ENCODE data around the gene PDE9A.

The PDE9A gene

DNA sequence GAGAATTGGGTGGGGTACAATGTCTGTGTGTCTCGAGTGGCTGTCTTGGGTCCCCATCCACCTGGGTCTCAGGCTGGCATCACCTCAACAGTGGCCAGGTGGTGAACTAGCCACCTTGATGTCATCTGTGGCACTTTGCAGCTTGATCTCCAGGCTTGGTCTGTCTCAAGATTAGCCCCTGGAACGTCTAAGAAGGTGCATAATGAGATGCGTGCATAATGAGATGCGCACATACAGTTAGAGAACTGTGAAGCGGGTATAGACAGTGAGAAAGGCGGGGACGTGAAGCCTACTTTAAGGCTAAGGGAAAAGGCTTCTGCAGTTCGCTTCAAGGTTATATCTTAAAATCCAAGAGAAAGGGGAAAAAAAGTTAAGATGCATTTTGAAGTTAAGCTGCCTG, 127.2 kb downstream of the PDE9A start:
- H3K4me1 ChIP-seq (ENCODE audit: control extremely low read depth in 1 of 4, control insufficient read depth in 4 of 4, insufficient read depth in 4 of 4, low read length in 3 of 4), result peaks cover 0 to 35% (median 24%) of the 10 kb centered on the region in 4 experiments
- H3K4me3 ChIP-seq (ENCODE audit: control insufficient read depth in 1 of 7, extremely low read depth in 1 of 7, insufficient read depth in 4 of 7, low read depth in 2 of 7, low read length in 6 of 7), result no peak overlapping the region
- DNase-seq, result no peak
- WGBS (ENCODE audit: insufficient coverage), result 67% methylated on average over 8 of the region's 8 CpGs
- peaks cover 0 to 19% (median 4%) of the 10 kb centered on the region in 5 experiments for H3K27me3 ChIP-seq (replicated peaks in 2 of 5; ENCODE audit: control insufficient read depth in 4 of 5, insufficient read depth in 5 of 5, low read length in 4 of 5)
- POLR2A ChIA-PET, result interaction anchor here (0.6 kb wide), 1 partner anchor 214 kb away, joined by 5 read pairs; no protein-coding TSS in a partner anchor
- CTCF ChIA-PET, result interaction anchor here (0.9 to 1.0 kb wide), 2 partner anchors 12 to 25 kb away, joined by 3 to 4 read pairs; no protein-coding TSS in a partner anchor
- no peaks in the 10 kb centered on the region for H3K36me3 ChIP-seq (ENCODE audit: control insufficient read depth in 4 of 4, insufficient read depth in 4 of 4, low read length in 3 of 4)
- H3K27ac ChIP-seq (ENCODE audit: insufficient read depth in 1 of 2, low read depth in 1 of 2, low read length in 2 of 2, poor library complexity in 1 of 2, severe bottlenecking in 2 of 2), result no peak overlapping the region
- no peaks in the 10 kb centered on the region for H3K9me3 ChIP-seq (ENCODE audit: control extremely low read depth in 1 of 5, control insufficient read depth in 4 of 5, insufficient read depth in 2 of 5, low read depth in 1 of 5, low read length in 4 of 5)

DNA sequence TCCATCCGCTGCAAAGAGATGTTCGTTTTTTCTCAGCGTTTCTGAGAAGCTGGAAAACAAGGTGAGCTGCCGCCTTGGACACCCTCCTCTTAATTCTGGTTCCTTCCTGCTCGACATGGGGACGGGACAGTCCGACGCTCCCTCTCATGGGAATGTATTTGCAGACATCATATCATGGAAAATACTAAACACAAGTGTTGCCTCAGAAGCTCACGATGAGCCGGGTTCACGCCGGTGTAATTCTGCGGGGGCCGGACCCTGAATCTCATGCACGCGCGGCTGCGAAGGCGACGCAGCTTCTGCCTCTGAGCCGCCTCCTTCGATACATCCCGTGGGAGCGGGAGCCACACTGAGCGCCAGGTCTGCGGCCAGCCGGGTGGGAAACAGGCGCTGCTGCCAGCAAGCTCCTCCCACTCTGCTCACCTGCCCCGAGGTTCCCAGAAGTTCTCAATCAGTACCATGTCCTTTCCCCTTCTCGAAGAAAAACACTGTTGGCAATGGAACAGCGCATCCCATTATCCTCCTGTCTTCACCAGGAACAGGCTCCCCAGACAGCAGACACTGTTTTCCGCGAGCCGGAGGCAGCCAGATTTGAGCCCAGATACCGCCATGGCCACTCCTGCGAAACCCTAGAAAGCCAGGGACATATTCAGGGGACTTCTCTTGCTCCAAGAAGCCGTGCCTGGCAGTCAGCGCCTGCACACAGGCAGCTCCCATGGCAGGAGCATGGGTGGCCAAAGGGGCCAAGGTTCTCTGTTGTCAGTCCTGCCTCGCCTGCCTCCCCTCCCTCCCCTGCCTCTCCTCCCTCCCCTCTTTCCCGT, 127.9 kb downstream of the PDE9A start:
- H3K36me3 ChIP-seq (ENCODE audit: control insufficient read depth in 4 of 4, insufficient read depth in 4 of 4, low read length in 3 of 4), result no peaks in the 10 kb centered on the region
- CTCF ChIA-PET, result interaction anchor here (0.7 to 1.0 kb wide), 3 partner anchors 13 to 100 kb away, joined by 3 to 4 read pairs (median 3); no protein-coding TSS in a partner anchor
- H3K9me3 ChIP-seq (ENCODE audit: control extremely low read depth in 1 of 5, control insufficient read depth in 4 of 5, insufficient read depth in 2 of 5, low read depth in 1 of 5, low read length in 4 of 5), result no peaks in the 10 kb centered on the region
- peak in 1 of 3 donors; percentile 22 for DNase-seq
- H3K4me3 ChIP-seq (ENCODE audit: control insufficient read depth in 1 of 7, extremely low read depth in 1 of 7, insufficient read depth in 4 of 7, low read depth in 2 of 7, low read length in 6 of 7), result peak overlapping the region in 3 of 7 experiments; percentile 5 to 67 (median 40)
- H3K4me1 ChIP-seq (ENCODE audit: control extremely low read depth in 1 of 4, control insufficient read depth in 4 of 4, insufficient read depth in 4 of 4, low read length in 3 of 4), result peaks cover 0 to 35% (median 24%) of the 10 kb centered on the region in 4 experiments
- POLR2A ChIA-PET, result no interaction called here
- H3K27me3 ChIP-seq (replicated peaks in 2 of 5; ENCODE audit: control insufficient read depth in 4 of 5, insufficient read depth in 5 of 5, low read length in 4 of 5), result peaks cover 0 to 19% (median 4%) of the 10 kb centered on the region in 5 experiments
- WGBS (ENCODE audit: insufficient coverage), result 15% methylated on average over 35 of the region's 40 CpGs
- H3K27ac ChIP-seq (ENCODE audit: insufficient read depth in 1 of 2, low read depth in 1 of 2, low read length in 2 of 2, poor library complexity in 1 of 2, severe bottlenecking in 2 of 2), result no peak overlapping the region

GRCh38 chr21:42781971-42782722, 128.7 kb downstream of the PDE9A start:
- 90% methylated on average over 13 of the region's 14 CpGs for WGBS (ENCODE audit: insufficient coverage)
- Histone ChIP-seq H3K36me3 (ENCODE audit: control insufficient read depth in 4 of 4, insufficient read depth in 4 of 4, low read length in 3 of 4) (no peaks in the 10 kb centered on the region), H3K27ac (ENCODE audit: insufficient read depth in 1 of 2, low read depth in 1 of 2, low read length in 2 of 2, poor library complexity in 1 of 2, severe bottlenecking in 2 of 2) (no peak overlapping the region), H3K27me3 (replicated peaks in 2 of 5; ENCODE audit: control insufficient read depth in 4 of 5, insufficient read depth in 5 of 5, low read length in 4 of 5) (peaks cover 0 to 19% (median 4%) of the 10 kb centered on the region in 5 experiments), H3K9me3 (ENCODE audit: control extremely low read depth in 1 of 5, control insufficient read depth in 4 of 5, insufficient read depth in 2 of 5, low read depth in 1 of 5, low read length in 4 of 5) (no peaks in the 10 kb centered on the region), H3K4me1 (ENCODE audit: control extremely low read depth in 1 of 4, control insufficient read depth in 4 of 4, insufficient read depth in 4 of 4, low read length in 3 of 4) (peaks cover 0 to 35% (median 24%) of the 10 kb centered on the region in 4 experiments), H3K4me3 (ENCODE audit: control insufficient read depth in 1 of 7, extremely low read depth in 1 of 7, insufficient read depth in 4 of 7, low read depth in 2 of 7, low read length in 6 of 7) (peak overlapping the region in 1 of 7 experiments; percentile 26)
- no peak for DNase-seq
- ChIA-PET POLR2A (no interaction called here), CTCF (interaction anchor here (0.7 kb wide), 1 partner anchor 100 kb away, joined by 3 read pairs; no protein-coding TSS in a partner anchor)

DNA sequence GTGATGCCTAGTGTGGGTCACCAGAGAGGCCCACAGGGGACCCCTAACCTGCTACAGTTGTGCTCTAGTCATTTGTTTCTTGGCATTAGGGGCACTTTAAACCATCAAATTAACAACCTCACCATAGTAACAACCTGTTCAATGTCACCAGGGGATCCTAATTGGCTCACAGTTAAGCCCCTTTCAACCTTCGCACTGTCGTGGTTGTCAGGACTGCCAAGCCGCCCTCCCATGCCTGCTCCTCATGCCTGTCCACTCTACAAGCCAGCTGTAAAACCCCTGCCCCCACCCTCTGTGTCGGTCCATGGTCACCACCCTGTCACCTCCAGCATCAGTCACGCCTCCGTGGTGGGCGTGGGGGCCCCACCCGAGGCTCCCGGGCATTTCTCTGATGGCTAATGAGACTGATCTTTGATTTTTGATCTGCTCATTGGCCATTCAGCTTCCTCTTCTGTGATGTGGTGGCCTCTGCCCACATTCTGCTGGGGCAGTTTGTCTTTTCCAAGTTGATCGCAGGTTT, 129.4 kb downstream of the PDE9A start:
- no peak overlapping the region for H3K4me3 ChIP-seq (ENCODE audit: control insufficient read depth in 1 of 7, extremely low read depth in 1 of 7, insufficient read depth in 4 of 7, low read depth in 2 of 7, low read length in 6 of 7)
- peaks cover 0 to 19% (median 4%) of the 10 kb centered on the region in 5 experiments for H3K27me3 ChIP-seq (replicated peaks in 2 of 5; ENCODE audit: control insufficient read depth in 4 of 5, insufficient read depth in 5 of 5, low read length in 4 of 5)
- DNase-seq, result peak in 1 of 3 donors; percentile 19
- 98% methylated on average over 8 of the region's 10 CpGs for WGBS (ENCODE audit: insufficient coverage)
- H3K27ac ChIP-seq (ENCODE audit: insufficient read depth in 1 of 2, low read depth in 1 of 2, low read length in 2 of 2, poor library complexity in 1 of 2, severe bottlenecking in 2 of 2), result no peak overlapping the region
- no peaks in the 10 kb centered on the region for H3K9me3 ChIP-seq (ENCODE audit: control extremely low read depth in 1 of 5, control insufficient read depth in 4 of 5, insufficient read depth in 2 of 5, low read depth in 1 of 5, low read length in 4 of 5)
- CTCF ChIA-PET, result no interaction called here
- no peaks in the 10 kb centered on the region for H3K36me3 ChIP-seq (ENCODE audit: control insufficient read depth in 4 of 4, insufficient read depth in 4 of 4, low read length in 3 of 4)
- POLR2A ChIA-PET, result no interaction called here
- peaks cover 0 to 35% (median 24%) of the 10 kb centered on the region in 4 experiments for H3K4me1 ChIP-seq (ENCODE audit: control extremely low read depth in 1 of 4, control insufficient read depth in 4 of 4, insufficient read depth in 4 of 4, low read length in 3 of 4)

GRCh38 chr21:42784276-42784675, 130.9 kb downstream of the PDE9A start:
- WGBS (ENCODE audit: insufficient coverage), result 7% methylated on average over 2 of the region's 8 CpGs
- ChIA-PET CTCF (no interaction called here), POLR2A (no interaction called here)
- Histone ChIP-seq H3K27me3 (replicated peaks in 2 of 5; ENCODE audit: control insufficient read depth in 4 of 5, insufficient read depth in 5 of 5, low read length in 4 of 5) (peaks cover 0 to 19% (median 4%) of the 10 kb centered on the region in 5 experiments), H3K36me3 (ENCODE audit: control insufficient read depth in 4 of 4, insufficient read depth in 4 of 4, low read length in 3 of 4) (no peaks in the 10 kb centered on the region), H3K9me3 (ENCODE audit: control extremely low read depth in 1 of 5, control insufficient read depth in 4 of 5, insufficient read depth in 2 of 5, low read depth in 1 of 5, low read length in 4 of 5) (no peaks in the 10 kb centered on the region), H3K4me1 (ENCODE audit: control extremely low read depth in 1 of 4, control insufficient read depth in 4 of 4, insufficient read depth in 4 of 4, low read length in 3 of 4) (peaks cover 0 to 32% (median 23%) of the 10 kb centered on the region in 4 experiments), H3K27ac (ENCODE audit: insufficient read depth in 1 of 2, low read depth in 1 of 2, low read length in 2 of 2, poor library complexity in 1 of 2, severe bottlenecking in 2 of 2) (peak overlapping the region; percentile 1 to 81), H3K4me3 (ENCODE audit: control insufficient read depth in 1 of 7, extremely low read depth in 1 of 7, insufficient read depth in 4 of 7, low read depth in 2 of 7, low read length in 6 of 7) (peak overlapping the region in 5 of 7 experiments; percentile 1 to 70 (median 40))
- no peak for DNase-seq

GRCh38 chr21:42784896-42785451, 131.6 kb downstream of the PDE9A start:
- WGBS (ENCODE audit: insufficient coverage), result 97% methylated on average over 17 of the region's 17 CpGs
- Histone ChIP-seq H3K9me3 (ENCODE audit: control extremely low read depth in 1 of 5, control insufficient read depth in 4 of 5, insufficient read depth in 2 of 5, low read depth in 1 of 5, low read length in 4 of 5) (no peaks in the 10 kb centered on the region), H3K4me3 (ENCODE audit: control insufficient read depth in 1 of 7, extremely low read depth in 1 of 7, insufficient read depth in 4 of 7, low read depth in 2 of 7, low read length in 6 of 7) (no peak overlapping the region), H3K36me3 (ENCODE audit: control insufficient read depth in 4 of 4, insufficient read depth in 4 of 4, low read length in 3 of 4) (no peaks in the 10 kb centered on the region), H3K4me1 (ENCODE audit: control extremely low read depth in 1 of 4, control insufficient read depth in 4 of 4, insufficient read depth in 4 of 4, low read length in 3 of 4) (peaks cover 0 to 32% (median 23%) of the 10 kb centered on the region in 4 experiments), H3K27me3 (replicated peaks in 2 of 5; ENCODE audit: control insufficient read depth in 4 of 5, insufficient read depth in 5 of 5, low read length in 4 of 5) (peaks cover 0 to 16% (median 4%) of the 10 kb centered on the region in 5 experiments), H3K27ac (ENCODE audit: insufficient read depth in 1 of 2, low read depth in 1 of 2, low read length in 2 of 2, poor library complexity in 1 of 2, severe bottlenecking in 2 of 2) (no peak overlapping the region)
- CTCF ChIA-PET, result no interaction called here
- POLR2A ChIA-PET, result no interaction called here
- DNase-seq, result no peak
